HG03442 (cell line): ENCODE results near the gene NPHS2.

ENCODE experiments used
- ATAC-seq: cut with Tn5 transposase; IDR thresholded peaks from one replicate; pipeline ENCODE4 v1.9.1; 2021; ENCODE audit warnings: mild to moderate bottlenecking, moderate library complexity; ENCODE audit not compliant: unreplicated experiment

The NPHS2 gene

DNA sequence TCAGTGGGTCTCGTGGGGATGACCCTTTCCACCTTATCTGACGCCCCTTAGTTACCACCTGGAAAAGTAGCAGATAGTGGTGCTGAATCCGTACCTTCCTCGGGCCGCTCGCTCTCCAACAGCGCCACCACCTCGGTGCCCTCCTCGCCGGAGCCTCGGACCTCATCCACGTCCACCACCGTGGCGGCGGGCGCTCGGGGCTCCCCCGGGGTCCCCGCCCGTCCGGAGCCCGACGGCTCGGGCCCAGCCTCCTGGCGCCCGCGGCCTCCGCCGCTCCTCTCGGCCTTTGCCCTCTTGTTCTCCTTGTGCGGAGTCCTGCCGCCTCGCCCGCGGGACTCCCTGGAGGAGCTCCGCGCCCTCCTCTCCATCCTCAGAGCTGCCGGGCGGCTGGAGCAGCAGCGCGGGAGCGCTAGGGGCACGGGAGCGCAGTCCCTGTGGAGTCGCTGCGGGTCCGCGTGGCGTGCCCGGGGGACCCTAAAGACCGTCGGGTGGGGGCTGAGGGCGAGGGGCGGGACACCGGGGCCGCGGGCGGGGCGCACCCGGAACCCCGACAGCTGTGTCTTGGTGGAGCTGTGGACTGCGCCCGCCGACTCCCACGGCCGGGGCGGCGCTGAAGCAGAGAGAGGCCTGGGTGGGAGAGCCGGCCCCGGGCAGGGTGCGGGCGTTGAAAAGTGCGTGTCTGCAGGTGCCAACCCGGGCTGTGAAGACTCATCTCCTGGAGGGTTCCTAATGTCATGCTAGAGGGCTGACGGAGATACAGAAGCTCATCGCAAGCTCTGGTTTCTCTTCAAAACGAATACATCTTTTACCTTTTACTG lies at the start of gene NPHS2:
Gene NPHS2 (minus strand): TSS at position 452 of the 818 bp plus-strand sequence. CDS start 84 bp downstream, at position 368.
- ATAC-seq, result no peak

DNA sequence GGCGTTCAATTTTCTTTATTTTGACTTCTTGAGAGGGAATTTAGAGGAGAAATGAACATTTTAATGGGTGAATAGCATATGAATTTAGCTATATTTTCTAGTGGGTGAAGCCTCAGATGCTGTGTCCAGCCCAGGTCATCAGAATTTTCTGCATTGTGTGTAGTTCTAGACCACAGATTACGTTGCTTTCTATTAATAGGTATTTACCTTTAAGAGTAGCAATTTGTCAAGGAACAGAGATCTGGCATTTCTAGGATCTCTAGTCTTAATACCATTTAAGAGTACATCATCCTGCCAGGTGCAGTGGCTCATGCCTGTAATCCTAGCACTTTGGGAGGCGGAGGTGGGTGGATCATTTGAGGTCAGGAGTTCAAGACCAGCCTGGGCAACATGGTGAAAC lies 36.6 kb upstream of the NPHS2 start:
- ATAC-seq, result no peak

DNA sequence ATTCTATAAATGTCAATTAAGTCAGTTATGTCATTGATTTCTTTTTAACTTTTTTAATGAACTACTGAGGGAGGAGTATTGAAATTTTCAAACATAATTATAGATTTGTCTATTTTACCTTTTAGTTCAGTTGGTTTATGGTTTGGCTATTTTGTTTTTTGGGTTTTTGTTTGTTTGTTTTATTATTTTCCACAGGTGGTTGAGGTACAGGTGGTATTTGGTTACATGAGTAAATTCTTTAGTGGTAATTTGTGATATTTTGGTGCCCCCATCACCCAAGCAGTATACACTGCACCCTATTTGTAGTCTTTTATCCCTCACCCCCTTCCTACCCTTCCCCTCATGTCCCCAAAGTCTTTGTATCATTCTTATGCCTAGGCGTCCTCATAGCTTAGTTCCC lies 25.3 kb upstream of the NPHS2 start:
- ATAC-seq, result no peak

DNA sequence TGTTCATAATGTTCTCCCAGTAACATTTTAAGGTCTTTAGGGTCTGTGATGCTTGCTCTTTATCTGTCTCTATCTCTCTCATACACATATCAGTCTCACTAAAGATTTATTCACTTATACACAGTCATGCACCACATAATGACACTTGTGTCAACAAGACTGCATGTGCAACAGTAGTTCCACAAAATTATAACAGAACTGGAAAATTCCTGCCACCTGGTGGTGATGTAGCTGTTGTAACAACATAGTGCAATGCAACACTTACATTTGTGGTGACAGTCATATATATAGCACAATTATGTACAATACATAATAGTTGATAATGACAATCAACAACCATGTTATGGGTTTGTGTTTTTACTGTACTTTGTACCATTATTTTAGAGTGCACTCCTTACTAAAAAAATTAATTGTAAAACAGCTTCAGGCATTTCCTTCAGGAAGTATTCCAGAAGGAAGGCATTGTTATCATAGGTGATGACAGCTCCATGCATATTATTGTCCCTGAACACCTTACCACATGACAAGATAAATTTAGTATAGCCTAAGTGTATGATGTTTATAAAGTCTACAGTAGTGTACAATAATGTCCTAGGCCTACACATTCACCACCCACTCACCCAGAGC lies 24.0 kb upstream of the NPHS2 start:
- no peak for ATAC-seq

DNA sequence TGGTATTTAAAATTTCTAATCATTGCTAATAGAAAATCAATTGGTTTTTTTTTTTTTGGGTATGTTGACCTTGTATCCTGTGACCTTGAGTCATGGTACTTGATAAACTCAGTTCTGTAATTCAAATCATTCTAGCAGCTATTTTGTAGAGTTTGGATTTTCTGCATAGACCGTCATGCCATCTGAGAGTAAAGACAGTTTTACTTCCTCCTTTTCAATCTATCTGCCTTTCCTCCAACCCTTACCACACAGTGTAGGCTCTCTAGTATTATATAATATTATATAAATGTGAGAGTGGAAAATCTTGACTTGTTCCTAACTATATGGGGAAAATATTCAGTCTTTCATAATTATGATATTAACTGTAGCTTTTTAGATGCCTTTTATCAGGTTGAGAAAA lies 22.9 kb upstream of the NPHS2 start:
- no peak for ATAC-seq

DNA sequence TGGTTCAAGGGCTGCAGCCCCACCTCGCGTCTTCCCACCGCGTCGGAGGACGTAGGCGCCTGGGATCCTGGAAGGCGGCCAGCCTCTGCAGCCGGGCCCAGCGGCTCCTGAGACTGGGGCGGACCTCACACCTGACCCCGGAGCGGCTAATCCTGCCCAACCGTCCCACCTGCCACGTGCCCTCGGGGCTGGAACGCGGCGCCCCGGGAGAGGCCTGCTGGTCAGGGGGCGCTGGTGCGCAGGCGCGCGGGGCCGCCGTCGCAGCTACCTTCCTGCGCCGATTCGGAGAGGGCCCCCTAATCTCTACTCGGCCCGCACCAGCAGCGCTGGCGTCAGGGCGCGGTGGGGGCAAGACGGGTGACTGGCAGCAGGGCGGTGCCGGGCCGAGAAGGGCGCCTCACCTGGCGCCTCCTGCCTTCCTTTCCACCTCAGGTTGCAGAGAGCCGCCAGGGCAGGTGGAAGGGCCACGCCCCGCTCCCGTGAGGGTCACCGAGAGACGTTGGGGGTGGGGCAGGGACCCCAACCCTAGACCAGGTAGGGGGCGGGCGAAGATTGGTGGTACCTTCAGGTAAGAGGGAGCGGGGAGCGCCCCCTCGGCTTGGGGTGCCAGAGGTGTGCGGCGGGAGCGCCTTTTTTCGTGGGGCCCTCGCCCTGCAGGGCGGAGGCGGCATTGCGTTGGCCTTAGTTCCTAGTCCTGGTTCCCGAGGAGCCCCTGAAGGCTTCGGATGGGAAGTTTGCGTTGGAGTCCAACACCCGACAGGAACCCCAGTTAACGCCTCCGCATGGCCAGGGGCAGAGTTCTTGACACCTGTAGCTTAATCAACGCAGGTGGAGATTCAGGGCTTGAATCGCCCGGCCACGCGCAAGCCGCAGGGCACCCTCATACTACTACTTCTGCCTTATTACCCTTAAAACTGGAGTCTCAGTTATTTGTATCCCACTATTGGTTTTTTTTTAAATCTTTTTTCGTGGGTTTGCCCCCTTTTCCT lies 16.1 kb upstream of the NPHS2 start, which contains the start of gene TDRD5:
Gene TDRD5 (plus strand): TSS at position 241 of the 989 bp plus-strand sequence. CDS start 784 bp downstream, outside the sequence.
- no peak for ATAC-seq

DNA sequence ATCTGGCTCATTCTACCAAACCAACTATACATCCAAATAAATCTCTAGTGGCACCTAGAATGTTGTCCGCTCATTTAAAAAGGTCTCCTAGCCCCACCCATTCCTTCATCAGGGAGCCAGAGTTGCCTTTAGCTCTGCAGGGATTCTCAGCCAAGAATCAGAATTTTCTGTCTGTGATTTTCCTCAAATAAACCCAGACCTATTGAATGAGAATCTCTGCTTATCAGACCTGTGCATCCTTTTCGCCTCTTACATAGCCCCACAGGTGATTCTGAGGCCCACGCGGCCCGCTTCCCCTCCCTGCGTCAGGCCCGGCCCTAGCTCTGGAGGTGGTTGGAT lies 15.5 kb upstream of the NPHS2 start:
- no peak for ATAC-seq

DNA sequence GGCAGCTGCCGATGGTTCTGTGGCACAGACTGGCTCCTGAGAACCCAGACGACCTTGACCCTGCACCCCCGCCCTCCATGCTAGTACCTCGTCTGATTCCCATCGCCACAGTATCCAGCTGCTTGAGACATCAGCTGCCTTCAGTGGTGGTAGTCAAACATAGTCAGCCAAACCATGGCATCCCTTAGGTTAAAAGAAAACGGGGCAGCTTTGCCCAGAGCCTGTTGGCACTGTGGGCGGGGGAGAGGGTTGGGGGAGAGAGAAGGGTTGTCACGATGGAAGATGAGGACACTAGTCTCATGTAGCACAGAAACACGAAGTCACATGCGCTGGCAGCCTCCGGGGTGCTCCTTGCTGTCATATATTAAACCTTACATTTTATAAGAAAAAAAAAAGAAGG lies 14.9 kb upstream of the NPHS2 start:
- no peak for ATAC-seq

DNA sequence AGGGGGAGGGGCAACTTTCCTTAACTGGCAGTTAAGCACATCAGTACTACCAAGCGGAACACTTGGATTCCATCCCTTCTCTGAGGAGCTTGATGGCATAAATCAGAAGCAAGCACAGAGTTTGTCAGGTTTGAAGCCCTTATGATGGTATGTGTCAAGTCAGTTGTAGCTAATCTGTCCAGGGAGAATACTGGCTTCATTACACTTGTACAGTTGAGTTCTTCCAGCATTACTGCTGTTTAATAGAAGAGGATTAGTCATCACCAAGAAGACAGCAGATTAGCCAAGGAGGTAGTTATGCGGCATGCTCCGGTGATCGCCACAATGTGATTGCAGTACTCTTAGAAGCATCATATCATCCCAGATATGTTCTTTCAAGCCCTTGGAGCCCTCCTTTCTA lies 13.8 kb upstream of the NPHS2 start:
- no peak for ATAC-seq

DNA sequence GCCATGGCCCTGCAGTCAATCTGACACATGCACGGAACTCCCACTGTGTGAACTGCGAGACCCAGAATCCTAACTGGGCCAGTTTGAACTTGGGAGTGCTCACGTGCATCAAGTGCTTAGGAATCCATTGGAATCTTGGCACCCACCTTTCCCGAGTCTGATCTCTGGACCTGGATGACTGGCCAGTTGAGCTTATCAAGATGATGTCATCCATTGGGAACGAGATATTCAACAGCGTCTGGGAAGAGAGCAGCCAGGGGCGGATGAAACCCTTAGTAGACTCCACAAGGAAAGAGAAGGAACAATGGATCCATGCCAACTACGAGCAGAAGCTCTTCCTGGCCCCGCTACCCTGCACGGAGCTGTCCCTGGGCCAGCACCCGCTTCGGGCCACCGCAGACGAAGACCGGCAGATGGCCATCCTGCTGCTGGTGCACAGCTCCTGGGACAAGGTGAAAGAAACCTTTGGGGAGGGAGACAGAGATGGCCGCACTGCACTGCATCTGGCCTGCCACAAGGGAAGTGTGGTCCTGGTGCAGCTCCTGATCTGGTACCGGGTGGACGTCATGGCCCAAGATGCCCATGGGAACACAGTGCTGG lies 12.8 kb upstream of the NPHS2 start:
- no peak for ATAC-seq

DNA sequence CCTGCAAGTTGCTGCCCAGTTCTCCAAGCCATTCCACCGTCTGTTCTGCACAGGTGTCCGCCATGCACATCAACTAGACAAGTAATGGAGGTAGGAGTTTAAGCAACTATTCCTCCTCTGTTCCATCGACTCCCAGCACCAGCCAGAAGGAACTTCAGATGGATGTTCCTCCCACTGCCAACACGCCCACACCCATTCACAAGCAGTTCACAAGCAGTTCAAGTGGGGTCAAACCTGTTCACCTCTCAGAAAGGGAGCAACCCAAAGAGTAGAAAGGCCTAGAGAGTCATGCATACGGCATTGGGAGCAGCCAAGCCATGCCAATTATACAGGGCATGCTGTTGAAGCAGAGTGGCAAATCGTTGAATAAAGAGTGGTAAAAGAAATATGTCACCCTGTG lies 11.6 kb upstream of the NPHS2 start:
- no peak for ATAC-seq

DNA sequence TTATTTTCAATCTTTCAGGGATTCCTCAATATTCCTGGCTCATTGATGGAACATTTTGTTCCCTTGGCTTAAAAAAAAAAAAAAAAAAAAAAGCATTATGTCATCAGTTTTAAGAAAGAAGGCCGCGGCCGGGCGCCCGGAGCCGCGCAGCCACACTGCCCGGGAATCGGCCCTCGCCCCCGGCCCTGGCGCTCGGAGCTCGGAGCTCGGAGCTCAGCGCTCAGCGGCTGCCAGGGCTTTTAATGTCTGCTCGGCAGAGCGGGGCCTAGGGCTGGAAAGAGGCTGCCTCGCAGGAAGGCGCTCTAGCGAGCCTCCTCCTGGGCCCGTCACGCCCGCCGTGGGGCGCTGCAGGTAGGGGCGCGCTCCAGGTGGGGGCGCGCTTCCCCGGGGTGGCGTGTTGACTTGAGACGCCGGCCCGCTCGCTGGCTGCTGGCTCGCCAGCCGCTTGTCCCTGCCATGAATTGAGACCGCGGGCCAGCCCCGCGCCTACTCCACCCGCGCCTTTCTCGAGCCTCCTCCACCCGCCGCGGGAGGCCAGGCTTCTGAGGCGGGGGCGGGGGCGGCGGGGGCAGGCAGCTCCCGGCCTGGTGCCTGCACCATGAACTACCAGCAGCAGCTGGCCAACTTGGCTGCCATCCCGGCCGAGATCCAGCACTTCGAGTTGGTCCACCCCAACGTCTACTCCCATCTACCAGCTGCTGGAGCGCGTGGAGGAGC lies 10.5 kb upstream of the NPHS2 start:
- no peak for ATAC-seq

DNA sequence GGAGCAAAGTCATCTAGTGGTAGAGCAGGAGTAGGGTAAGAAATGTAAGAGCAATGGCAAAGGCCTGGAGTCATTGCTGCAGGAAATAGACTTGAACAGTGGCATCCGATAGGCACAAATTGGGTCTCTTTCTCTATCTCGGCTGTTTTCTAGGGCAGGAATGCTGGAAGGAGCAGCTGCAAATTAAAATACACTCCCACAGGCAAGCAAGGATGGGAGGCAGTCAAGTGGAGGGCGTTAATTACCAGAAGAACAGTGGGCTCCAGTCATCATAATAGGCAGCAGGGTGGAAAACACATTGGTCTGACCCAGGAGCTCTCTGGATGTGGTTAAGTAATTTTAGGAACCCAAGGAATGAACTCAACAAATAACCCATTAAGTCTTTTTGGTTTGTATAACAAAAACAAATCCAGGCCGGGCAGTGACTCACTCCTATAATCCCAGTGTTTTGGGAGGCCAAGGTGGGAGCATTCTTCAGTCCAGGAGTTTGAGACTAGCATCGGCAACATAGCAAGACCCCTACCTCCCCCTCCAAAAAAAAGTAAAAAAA lies 8.1 kb upstream of the NPHS2 start:
- no peak for ATAC-seq

DNA sequence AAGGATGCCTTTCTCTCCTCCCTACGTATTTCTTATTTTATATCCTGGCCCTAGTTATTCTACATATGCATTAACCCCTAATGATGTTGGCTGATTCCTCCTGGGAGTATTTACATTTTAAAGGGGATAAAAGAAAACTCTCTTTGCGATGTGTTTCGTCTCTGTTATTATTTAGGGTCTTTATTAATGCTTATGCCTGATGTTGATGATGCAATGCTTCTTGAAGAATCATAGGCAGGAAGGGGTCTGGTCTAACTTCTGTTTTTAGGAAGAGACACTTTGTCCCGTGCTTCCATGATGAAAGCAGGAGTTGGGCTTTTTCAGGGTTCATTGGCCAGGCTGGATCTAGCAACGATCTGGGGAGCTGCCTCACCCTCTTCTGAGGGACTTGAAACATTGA lies 761 bp upstream of the NPHS2 start:
- ATAC-seq, result no peak

DNA sequence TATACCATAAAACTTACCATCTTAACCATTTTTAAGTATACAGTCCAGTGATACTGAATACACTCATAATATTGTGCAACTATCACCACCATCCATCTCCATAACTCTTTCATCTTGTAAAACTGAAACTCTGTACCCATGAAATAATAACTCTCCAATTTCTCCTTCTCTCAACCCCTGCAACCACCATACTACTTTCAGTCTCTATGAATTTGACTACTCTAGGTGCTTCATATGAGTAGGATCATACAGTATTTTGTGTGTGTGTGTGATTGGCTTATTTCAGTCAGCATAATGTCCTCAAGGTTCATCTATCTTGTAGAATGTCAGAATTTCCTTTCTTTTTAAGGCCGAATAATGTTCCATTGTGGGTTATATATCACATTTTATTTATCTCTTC lies 17.7 kb downstream of the NPHS2 start:
- ATAC-seq, result no peak

DNA sequence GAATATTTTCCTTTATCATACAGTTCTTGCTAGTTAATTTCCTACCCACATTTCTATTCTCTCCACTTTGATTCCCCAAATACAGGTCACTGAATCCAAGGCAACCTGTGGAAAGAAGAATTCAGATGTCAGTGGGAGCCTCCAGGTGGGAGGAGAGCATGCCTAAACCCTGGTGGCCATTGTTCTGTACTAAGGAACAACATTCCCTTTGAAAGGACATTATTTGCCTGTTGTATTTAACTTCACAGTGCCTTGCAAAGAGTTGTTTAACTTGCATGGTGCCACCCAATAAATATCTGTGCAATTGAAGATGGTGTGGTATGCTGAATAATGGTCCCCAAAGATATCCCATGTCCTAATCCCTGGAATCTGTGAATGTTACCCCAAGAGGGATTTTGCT lies 21.3 kb downstream of the NPHS2 start:
- ATAC-seq, result no peak

DNA sequence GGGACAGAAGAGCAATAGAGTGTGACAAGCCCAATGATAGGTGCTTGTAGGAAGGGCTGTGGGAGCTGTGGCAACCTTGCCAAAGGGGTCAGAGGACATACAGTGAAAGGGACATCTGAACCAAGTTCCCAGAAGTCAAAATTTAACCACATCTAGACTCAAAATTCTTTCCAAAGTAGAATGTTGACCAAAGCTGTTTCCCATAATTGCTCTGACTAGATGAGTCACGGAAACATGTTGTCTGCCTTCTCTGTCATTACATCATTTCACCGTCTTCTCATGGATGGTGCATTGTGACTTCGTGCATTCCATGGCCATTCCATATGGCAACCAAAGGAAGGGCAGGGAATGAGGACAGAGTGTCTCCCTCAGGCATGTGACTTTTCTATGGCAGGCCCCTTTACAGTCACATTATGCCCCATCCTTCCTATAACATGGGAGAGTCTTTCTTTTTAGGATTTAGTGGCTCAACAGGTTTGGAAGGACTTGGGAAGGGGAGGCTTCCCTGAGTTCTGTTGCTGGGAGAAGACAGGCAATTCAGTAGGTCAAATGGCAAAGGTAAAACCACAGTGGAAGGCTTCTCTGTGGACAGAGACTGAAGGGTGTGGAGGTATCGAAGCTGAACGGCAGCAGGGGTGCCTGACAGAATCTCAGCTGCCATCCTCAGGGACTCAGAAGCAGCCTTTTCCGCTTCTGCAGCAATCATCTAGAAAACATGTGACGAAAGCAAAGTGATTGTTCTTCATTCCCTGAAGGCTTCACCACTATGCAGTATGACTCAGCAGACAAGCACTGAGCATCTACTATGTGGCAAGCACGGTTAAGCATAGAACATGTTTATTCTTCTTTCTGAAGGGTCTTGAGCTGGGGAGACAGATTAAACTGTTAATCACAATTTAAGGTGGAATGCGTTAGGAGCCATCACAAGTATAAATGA lies 24.7 kb downstream of the NPHS2 start:
- peak; percentile 74 for ATAC-seq

DNA sequence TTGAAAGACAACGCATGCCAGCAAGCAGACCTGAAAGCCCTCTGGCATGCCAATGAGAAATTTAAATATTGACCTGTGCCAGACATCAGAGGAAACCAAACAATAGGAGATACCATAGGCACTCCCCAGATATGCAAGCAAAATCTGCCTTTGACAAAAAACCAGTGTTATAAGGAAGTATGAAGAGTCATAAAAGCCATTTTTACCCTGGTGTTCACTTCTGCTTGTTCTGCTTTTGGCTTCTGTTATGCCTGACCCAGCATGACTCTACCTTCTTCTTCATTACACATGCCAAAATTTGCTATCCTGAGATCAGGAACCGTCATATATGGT lies 26.4 kb downstream of the NPHS2 start:
- ATAC-seq, result no peak
